WTC11 (cell line): ENCODE measurements around the gene SWAP70. TPM values are rescaled to one million over a fixed set of nuclear protein-coding genes. Genes with fewer than 3 reads are reported as not detected.

Experiments
- ATAC-seq: fragments of 200-7000 bp; cut with Tn5 transposase; 2 replicates; pipeline ENCODE4 v1.10.0; 2021; ENCODE audit warnings: mild to moderate bottlenecking, moderate library complexity
- CTCF ChIA-PET: fragments of 300-600 bp; sonication (Branson Sonifier 250); formaldehyde crosslinking; loops from one replicate; lab custom pipeline; 2021; ENCODE audit warnings: antibody characterized with exemption; lab: Charles Lee
- POLR2A ChIA-PET: fragments of 350-600 bp; sonication (Branson Sonifier 250); formaldehyde crosslinking; loops from one replicate; lab custom pipeline; 2021; ENCODE audit warnings: antibody characterized with exemption; lab: Charles Lee
- DNase-seq: peaks from one replicate; pipeline ENCODE4 v3.0.0; 2021; ENCODE audit warnings: low spot score
- H3K27ac Mint-ChIP-seq: 2 replicates; pipeline ENCODE4 v1.8.0; 2021; ENCODE audit warnings: mixed read lengths
- H3K27me3 Mint-ChIP-seq: 2 replicates; pipeline ENCODE4 v1.8.0; 2021; ENCODE audit warnings: low read depth, mild to moderate bottlenecking, moderate library complexity, mixed read lengths
- H3K36me3 Mint-ChIP-seq: 2 replicates; pipeline ENCODE4 v1.8.0; 2021; ENCODE audit warnings: mixed read lengths
- H3K4me1 Mint-ChIP-seq: 2 replicates; pipeline ENCODE4 v1.8.0; 2022; ENCODE audit warnings: mixed read lengths
- H3K4me3 Mint-ChIP-seq: 2 replicates; pipeline ENCODE4 v1.8.0; 2021; ENCODE audit warnings: mild to moderate bottlenecking, moderate library complexity, mixed read lengths
- H3K9me3 Mint-ChIP-seq: 2 replicates; pipeline ENCODE4 v1.8.0; 2021; ENCODE audit warnings: mixed read lengths
- ATF2 ChIP-seq: sonication (generic); formaldehyde crosslinking; IDR thresholded peaks from 2 replicates; pipeline ENCODE4 v1.8.1; 2022; ENCODE audit warnings: low read depth, missing genetic modification reagents, borderline replicate concordance
- ATF3 ChIP-seq: sonication (generic); formaldehyde crosslinking; conservative IDR thresholded peaks from 2 replicates; pipeline ENCODE4 v1.8.1; 2022; ENCODE audit warnings: mild to moderate bottlenecking, missing genetic modification reagents
- CBFB ChIP-seq: sonication (generic); formaldehyde crosslinking; IDR thresholded peaks from 2 replicates; pipeline ENCODE4 v1.8.1; 2022; ENCODE audit warnings: mild to moderate bottlenecking, low read depth, missing genetic modification reagents
- CDX4 ChIP-seq: fragments of 250-450 bp; sonication (Bioruptor Pico); IDR thresholded peaks from 2 replicates; pipeline ENCODE4 v1.9.0; 2021; ENCODE audit warnings: moderate library complexity, mild to moderate bottlenecking, inconsistent platforms, borderline replicate concordance
- CREB1 ChIP-seq: sonication (generic); formaldehyde crosslinking; IDR thresholded peaks from 2 replicates; pipeline ENCODE4 v1.8.0; 2023; ENCODE audit warnings: mild to moderate bottlenecking, missing genetic modification reagents
- CTCF ChIP-seq: fragments of 200-600 bp; IDR thresholded peaks from 2 replicates; pipeline ENCODE4 v1.8.0; 2022; ENCODE audit warnings: antibody characterized with exemption
- E2F1 ChIP-seq: sonication (generic); formaldehyde crosslinking; IDR thresholded peaks from 2 replicates; pipeline ENCODE4 v1.8.0; 2022; ENCODE audit warnings: mild to moderate bottlenecking, missing genetic modification reagents
- E2F4 ChIP-seq: sonication (generic); formaldehyde crosslinking; IDR thresholded peaks from 2 replicates; pipeline ENCODE4 v1.8.1; 2022; ENCODE audit warnings: low read depth, mild to moderate bottlenecking, moderate library complexity, missing genetic modification reagents, borderline replicate concordance
- ETV6 ChIP-seq: sonication (generic); formaldehyde crosslinking; IDR thresholded peaks from 2 replicates; pipeline ENCODE4 v1.8.1; 2022; ENCODE audit warnings: mild to moderate bottlenecking, missing genetic modification reagents
- GTF2I ChIP-seq: fragments of 250-450 bp; sonication (Bioruptor Pico); conservative IDR thresholded peaks from 2 replicates; pipeline ENCODE4 v1.4.0; 2021; ENCODE audit warnings: mild to moderate bottlenecking
- JAZF1 ChIP-seq: fragments of 250-450 bp; sonication (Bioruptor Pico); IDR thresholded peaks from 2 replicates; pipeline ENCODE4 v1.9.0; 2021; ENCODE audit warnings: moderate library complexity, mild to moderate bottlenecking, inconsistent platforms
- MLX ChIP-seq: sonication (generic); formaldehyde crosslinking; IDR thresholded peaks from 2 replicates; pipeline ENCODE4 v1.8.1; 2023; ENCODE audit warnings: mild to moderate bottlenecking, missing genetic modification reagents, moderate library complexity
- MXD4 ChIP-seq: fragments of 250-450 bp; sonication (Bioruptor Pico); IDR thresholded peaks from 2 replicates; pipeline ENCODE4 v1.8.0; 2021; ENCODE audit warnings: mild to moderate bottlenecking, moderate library complexity, borderline replicate concordance
- RELA ChIP-seq: sonication (generic); formaldehyde crosslinking; IDR thresholded peaks from 2 replicates; pipeline ENCODE4 v1.8.1; 2022; ENCODE audit warnings: missing genetic modification reagents, mild to moderate bottlenecking, borderline replicate concordance
- SOX15 ChIP-seq: fragments of 250-450 bp; sonication (Bioruptor Pico); IDR thresholded peaks from 2 replicates; pipeline ENCODE4 v1.9.0; 2021; ENCODE audit warnings: mild to moderate bottlenecking
- ZNF232 ChIP-seq: sonication (generic); formaldehyde crosslinking; IDR thresholded peaks from 2 replicates; pipeline ENCODE4 v1.8.0; 2022; ENCODE audit warnings: mild to moderate bottlenecking, missing genetic modification reagents
- ZNF317 ChIP-seq: sonication (generic); formaldehyde crosslinking; IDR thresholded peaks from 2 replicates; pipeline ENCODE4 v1.8.1; 2023; ENCODE audit warnings: low read depth, mild to moderate bottlenecking, moderate library complexity, missing genetic modification reagents, borderline replicate concordance
- ZNF396 ChIP-seq: fragments of 250-450 bp; sonication (Bioruptor Pico); IDR thresholded peaks from 2 replicates; pipeline ENCODE4 v1.8.0; 2021; ENCODE audit warnings: mild to moderate bottlenecking, moderate library complexity, borderline replicate concordance
- ZNF423 ChIP-seq: fragments of 250-450 bp; sonication (Bioruptor Pico); IDR thresholded peaks from 2 replicates; pipeline ENCODE4 v2.1.2; 2022; ENCODE audit warnings: mild to moderate bottlenecking, moderate library complexity
- ZSCAN18 ChIP-seq: fragments of 250-450 bp; sonication (Bioruptor Pico); IDR thresholded peaks from 2 replicates; pipeline ENCODE4 v2.1.2; 2022; ENCODE audit warnings: mild to moderate bottlenecking, moderate library complexity
- total RNA-seq: library from RNA; stranded (reverse); gene quantifications from 3 replicates; pipeline ENCODE4 v1.2.3, GENCODE V29; 2021

Gene SWAP70
- total RNA-seq, 1 experiment from 2014 or later: 24.1 TPM

GRCh38 chr11:9777525-9777924 is 113.6 kb downstream of the SWAP70 start:
- ATAC-seq (no peak; the same call in 1 of the 2 replicates), DNase-seq (no peak)
- peaks cover 35% of the 10 kb centered on the region for H3K4me1 Mint-ChIP-seq
- CTCF ChIA-PET: interaction anchor here (0.6 kb wide), 1 partner anchor 19 kb away, joined by 4 read pairs; no protein-coding TSS in a partner anchor
- H3K9me3 Mint-ChIP-seq: no peaks in the 10 kb centered on the region
- H3K27ac Mint-ChIP-seq: peak overlapping the region; percentile 18; the same call in 1 of the 2 replicates
- H3K36me3 Mint-ChIP-seq: peaks cover 37% of the 10 kb centered on the region
- POLR2A ChIA-PET: no interaction called here
- TF ChIP-seq JAZF1 (no peak), CBFB (no peak), CREB1 (CRISPR knock-in tag) (no peak), ZNF396 (CRISPR knock-in tag) (no peak), ATF2 (no peak), SOX15 (CRISPR knock-in tag) (no peak), ATF3 (CRISPR knock-in tag) (no peak), MLX (CRISPR knock-in tag) (no peak), MXD4 (no peak), ZSCAN18 (CRISPR knock-in tag) (no peak), GTF2I (CRISPR knock-in tag) (no peak), ZNF232 (no peak), ZNF317 (CRISPR knock-in tag) (no peak), RELA (CRISPR knock-in tag) (no peak), E2F4 (CRISPR knock-in tag) (no peak), CTCF (no peak), CDX4 (CRISPR knock-in tag) (no peak), E2F1 (no peak), ETV6 (no peak), ZNF423 (CRISPR knock-in tag) (no peak)
- no peak overlapping the region for H3K4me3 Mint-ChIP-seq
- no peaks in the 10 kb centered on the region for H3K27me3 Mint-ChIP-seq
